ENCODE results near the gene PRKCA. TPM values are rescaled to one million over a fixed set of nuclear protein-coding genes. Genes with fewer than 3 reads are reported as not detected.
"Not testable (repeated sequence)": the region's sequence is repeated elsewhere in the genome, so short reads cannot be mapped to it uniquely, and the experiment has no call there.

Gene PRKCA
- total RNA-seq, 1 donor from 2014 or later = 4.5 TPM

GRCh38 chr17:66489576-66489975, 187.2 kb downstream of the PRKCA start:
- ATAC-seq = not testable (repeated sequence)

DNA sequence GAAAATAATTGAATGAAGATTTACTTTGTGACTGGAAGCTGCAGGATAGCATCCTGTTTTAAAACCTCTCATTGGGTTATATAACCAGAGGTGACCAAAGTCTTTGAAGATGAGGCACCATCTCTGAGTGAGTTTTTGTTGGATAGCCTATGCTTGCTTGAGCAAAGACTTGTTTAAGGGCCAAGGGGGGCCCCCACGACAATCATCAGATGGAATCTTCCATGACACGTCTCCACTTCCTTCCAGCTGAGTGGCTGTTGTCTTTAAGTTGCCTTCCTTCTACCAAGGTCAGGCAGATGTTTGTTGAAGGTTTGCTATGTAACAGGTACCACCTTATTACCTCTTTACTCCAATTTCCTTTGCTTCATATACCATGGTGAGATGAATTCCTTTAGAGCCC, 188.8 kb downstream of the PRKCA start:
- ATAC-seq = no peak

DNA sequence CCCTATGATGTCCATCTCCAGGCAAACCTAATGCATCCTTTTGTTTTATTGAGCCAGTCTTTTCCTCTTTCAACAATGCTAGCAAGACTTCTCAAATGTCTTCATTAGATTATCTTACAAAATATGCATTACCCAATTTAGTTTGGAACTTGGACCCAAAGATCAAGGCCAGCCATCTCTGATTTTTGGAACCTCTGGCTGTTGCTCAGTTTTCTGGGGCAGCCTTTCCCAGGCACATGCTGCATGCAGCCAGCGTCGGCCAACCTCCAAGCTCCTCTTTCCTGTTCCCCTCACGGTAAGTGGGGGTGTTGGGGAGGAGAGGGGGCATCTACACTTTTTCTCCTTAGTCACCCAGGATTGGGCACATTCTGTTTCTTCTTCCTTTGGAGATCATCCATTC, 189.3 kb downstream of the PRKCA start:
- ATAC-seq = no peak

DNA sequence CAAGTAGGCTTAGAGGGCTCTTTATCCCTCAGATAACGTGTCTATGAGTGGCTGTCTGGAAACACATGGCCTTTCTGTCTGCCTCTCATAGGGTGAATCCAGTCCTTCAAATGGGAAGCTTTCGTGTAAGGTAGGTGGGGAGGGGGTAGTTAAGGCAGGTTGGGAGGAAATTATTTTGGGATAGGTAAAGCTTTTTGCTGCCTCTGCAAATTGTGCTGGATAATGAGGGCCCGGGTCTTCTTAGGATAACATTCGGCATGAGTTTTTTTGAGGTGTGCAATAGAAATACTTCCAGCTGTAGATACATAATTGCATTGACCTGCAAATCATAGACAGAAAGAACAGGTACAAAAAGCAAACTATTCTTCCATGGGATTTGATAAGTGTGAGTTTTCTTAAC, 189.7 kb downstream of the PRKCA start:
- no peak for ATAC-seq

GRCh38 chr17:66492561-66493005, 190.2 kb downstream of the PRKCA start:
- ATAC-seq = no peak

- ATAC-seq = no peak
Observed at GRCh38 chr17:66493283-66494019, 191.0 kb downstream of the PRKCA start.

DNA sequence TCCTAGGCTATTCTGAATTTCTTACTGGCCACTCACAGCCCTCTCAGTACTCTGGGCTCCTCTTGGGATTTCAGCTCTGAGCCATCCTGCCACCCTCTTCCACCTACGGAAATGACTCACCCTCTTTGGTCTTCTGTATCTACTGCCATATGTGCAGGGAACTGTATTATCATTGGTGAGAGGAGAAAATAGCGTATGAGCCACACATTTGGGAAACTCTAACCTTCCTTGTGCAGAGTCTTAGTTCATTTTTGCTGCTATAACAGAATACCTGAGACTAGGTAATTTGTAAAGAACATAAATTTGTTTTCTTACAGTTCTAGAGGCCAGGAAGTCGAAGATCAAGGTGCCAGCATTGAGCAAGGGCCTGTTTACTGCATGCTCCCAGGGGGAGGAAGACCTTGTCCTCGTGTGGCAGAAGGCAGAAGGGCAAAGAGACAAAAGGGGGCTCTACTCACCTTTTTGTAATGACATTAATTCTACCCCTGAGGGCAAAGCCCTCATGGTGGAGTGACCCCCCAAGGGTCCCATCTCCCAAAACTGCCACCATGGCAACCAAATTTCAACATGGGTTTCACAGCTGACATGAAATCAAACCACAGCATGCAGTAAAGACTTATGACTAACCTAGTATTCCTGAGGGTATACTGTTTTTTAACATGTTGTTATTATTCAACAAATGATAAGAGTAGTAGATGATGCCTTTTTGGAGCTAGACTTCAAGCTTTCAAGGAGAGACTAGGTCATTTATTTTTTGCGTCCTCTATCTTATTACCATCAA, 191.8 kb downstream of the PRKCA start:
- peak; percentile 48 for ATAC-seq

DNA sequence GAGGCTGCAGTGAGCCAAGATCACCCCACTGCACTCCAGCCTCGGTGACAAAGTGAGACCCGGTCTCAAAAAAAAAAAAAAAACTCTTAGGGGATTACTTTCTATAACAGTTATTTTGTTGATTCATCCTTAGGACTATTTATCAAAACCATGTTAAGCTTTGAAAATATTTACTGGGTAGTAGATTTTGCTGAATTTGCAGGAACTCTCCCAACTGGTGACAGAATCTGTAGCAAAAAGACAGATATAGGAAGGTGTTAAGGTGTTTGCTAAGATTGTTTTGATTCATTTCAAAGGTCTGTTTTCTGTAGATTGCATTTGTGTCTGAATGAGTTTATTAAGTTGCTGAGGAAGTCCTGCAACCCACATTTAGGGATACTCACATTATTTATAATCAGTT, 192.6 kb downstream of the PRKCA start:
- ATAC-seq = no peak

DNA sequence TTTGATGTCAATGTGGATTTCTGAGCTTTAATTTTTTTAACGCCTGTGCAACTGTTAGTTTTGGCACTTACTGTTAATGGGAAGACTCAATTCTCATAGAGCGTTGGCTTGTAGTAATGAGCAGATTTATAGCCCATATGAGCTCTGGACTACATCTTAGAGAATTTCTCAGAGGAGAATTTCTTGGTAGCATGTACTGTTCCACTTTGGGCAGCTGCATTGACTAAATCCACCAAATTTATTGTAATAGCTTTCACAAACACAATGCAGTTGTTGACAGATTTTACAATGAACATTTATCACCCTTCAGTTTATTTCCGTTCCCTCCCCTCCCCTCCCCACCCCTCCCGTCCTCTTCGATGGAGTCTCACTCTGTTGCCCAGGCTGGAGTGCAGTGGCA, 193.9 kb downstream of the PRKCA start:
- no peak for ATAC-seq

GRCh38 chr17:66498580-66498979, 196.2 kb downstream of the PRKCA start:
- no peak for ATAC-seq

- ATAC-seq = no peak
Observed at GRCh38 chr17:66506641-66507040, 204.2 kb downstream of the PRKCA start.

DNA sequence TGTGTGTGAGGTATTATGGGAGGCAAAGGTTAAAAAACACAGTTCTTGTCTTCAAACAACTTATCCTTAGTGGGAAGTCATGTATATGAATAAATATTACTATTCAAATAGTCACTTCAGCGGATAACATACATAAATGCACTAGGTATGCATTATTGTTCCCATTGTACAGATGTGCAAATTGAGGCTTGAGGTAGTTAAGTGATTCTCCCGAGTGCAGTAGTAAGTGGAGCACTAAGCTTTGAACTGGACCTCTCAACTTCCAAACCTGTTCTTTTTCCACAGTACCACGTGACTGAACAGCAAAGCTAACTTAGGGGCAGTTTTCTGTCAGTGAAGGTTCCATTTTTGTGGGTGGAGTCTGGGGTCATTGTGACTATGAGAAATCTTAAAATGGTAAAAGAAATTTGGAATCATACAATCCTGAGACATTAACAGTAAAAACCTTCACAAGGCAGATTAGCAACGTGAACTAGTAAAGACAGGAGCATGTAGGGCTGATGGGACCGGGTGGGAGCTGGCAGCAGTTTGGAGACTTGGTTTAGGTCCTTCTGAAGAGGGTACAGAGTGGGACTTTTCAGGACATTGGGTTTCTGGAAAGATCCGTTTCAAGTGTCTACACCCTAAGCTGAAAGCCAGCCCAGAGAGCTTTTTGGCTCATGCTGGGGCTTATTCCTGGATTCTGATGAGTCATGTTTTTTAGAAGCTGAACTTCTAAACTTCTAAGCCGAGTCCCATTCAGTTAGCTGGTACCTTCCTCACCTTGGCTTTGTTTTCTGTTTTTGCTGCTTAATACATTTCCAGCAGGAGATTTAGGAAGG, 204.9 kb downstream of the PRKCA start:
- ATAC-seq = peak; percentile 61

- ATAC-seq = no peak
Observed at GRCh38 chr17:66507982-66508760, 205.8 kb downstream of the PRKCA start.

DNA sequence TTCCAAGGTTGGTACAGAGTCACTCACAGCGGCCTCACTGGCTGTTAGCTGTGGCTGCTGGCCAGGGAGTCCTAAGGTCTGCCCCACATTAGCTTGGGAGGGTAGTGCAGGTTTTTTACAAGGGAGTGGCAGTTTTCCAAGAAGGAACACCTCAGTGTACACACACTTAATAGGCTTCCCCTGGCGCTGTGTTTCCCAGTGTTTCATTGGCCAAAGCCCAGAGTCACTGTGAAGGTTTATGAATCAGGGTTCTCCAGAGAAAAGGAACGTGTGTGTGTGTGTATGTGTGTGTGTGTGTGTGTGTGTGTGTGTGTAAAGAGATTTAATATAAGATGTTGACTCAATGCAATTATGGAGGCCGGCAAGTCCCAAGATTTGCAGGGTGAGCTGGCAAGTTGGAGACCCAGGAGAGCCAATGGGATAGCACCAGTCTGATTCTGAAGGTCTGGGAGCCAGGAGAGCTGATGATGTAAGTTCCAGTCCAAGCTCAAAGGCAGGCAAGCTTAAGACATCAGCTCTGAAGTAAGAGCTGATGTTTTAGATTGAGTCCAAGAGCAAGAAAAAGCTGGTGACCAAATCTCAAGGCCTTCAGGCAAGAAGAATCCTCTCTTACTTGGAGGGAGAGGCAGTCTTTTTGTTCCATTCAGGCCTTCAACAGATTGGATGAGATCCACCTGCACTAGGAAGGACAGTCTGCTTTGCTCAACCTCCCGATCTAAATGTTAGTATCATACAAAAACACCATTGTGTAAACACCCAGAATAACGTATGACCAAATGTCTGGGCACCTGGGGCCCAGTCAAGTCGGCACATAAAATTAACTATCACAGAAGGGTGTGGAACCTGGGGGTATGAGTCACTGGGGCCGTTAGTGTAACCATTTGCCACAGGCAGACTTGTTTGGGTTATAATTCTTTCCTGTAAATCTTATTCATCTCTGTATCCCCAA, 206.8 kb downstream of the PRKCA start:
- ATAC-seq = peak; percentile 86

GRCh38 chr17:66509926-66510325, 207.5 kb downstream of the PRKCA start:
- ATAC-seq = no peak

DNA sequence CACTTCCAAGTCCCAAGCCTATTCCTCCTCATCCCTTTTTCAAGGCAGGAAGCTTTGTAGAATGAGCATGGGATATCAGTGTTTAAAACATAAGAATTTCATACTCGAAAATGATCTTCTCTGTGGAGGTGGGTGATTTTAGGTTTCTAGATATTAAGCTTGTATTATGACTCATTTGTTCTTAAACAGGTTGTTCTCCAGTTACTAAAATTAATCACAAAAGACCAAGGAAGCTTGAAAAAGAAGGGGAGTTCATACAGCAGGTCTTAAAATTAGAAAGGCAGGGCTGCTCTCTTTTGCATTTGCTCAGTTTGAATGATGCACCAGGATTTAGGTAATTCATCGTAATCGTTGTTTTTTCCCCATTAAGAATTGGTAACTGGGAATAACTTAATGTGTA, 208.7 kb downstream of the PRKCA start:
- ATAC-seq = no peak

- no peak for ATAC-seq
Observed at GRCh38 chr17:66514227-66514806, 211.9 kb downstream of the PRKCA start.

GRCh38 chr17:66515974-66516373, 213.6 kb downstream of the PRKCA start:
- ATAC-seq = no peak

- ATAC-seq = no peak
Observed at GRCh38 chr17:66517336-66518009, 215.1 kb downstream of the PRKCA start.

GRCh38 chr17:66518108-66518507, 215.7 kb downstream of the PRKCA start:
- no peak for ATAC-seq
